HG02610 (cell line): ENCODE results near the gene PCDHGA1.

ENCODE experiments used
- ATAC-seq: cut with Tn5 transposase; IDR thresholded peaks from one replicate; pipeline ENCODE4 v1.9.1; 2021; ENCODE audit warnings: mild to moderate bottlenecking, moderate library complexity; ENCODE audit not compliant: unreplicated experiment

Gene PCDHGA1

DNA sequence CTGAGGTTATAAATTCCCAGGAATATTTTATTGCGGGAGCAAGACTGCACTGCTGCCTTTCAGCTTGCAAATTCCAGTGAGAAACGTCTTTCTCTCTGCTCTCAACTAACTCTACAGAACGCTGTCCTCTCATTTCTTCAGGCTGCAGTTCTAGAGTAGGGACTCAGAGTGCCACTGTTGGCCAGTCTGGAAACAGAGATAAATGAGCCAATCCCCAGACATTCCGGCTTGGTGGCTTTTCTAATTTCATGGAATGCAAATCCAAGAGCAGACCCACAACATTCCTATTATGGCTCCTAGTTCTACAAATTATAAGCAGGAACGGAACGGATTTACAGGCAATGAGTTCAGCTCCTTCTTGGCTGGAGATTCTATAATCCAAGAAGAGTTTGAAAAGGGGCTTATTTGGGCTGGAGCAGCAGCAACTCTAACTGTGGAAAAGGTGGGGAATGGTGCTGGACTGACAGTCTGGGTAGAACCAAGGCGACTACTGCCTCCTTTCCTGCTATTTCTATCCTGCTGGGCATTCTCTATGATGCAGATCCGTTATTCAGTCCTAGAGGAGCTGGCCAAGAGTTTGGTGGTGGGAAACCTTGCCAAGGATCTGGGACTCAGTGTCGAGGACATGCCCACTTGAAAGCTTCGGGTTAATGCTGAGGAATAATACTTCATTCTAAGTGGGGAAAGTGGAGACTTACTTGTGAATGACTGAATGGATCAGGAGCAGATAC lies 109.3 kb downstream of the PCDHGA1 start:
- no peak for ATAC-seq

DNA sequence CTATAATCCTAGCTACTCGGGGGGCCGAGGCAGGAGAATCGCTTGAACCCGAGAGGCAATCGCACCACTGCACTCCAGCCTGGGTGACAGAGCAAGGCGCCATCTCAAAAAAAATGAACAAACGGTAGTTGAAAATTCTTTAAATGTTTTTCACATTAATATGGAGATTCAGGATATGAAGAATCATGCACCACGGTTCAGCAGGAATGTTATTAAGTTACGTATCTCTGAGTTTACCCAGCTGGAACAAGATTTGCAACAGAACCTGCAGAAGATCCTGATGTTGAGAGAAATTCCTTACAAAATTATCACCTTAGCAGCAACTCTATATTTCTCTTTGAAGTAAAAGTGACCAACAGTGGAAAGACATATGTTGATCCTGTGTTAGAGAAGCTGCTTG lies 110.0 kb downstream of the PCDHGA1 start:
- ATAC-seq: no peak

DNA sequence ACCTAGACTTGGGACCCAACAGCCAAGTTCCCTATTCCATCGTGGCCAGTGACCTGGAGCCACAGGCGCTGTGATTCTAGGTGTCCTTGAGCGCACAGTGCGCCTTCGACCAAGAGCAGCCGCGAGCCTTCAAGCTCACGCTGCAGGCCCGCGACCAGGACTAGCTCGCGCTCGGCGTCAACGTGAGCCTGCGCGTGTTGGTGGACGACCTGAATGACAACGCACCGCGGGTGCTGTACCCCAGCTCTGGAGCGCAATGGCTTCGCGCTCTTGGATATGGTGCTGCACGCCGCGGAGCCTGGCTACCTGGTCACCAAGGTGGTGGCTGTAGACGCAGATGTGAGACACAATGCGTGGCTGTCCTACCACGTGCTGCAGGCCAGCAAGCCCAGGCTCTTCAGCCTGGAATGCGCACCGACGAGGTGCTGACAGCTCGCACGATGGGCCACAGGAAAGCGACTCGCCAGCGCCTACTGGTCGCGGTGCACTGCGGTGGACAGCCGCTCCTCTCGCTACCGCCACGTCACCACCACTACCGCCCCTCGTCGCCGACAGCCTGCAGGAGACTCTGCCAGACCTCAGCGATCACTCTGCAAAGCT lies 111.4 kb downstream of the PCDHGA1 start:
- ATAC-seq: no peak

DNA sequence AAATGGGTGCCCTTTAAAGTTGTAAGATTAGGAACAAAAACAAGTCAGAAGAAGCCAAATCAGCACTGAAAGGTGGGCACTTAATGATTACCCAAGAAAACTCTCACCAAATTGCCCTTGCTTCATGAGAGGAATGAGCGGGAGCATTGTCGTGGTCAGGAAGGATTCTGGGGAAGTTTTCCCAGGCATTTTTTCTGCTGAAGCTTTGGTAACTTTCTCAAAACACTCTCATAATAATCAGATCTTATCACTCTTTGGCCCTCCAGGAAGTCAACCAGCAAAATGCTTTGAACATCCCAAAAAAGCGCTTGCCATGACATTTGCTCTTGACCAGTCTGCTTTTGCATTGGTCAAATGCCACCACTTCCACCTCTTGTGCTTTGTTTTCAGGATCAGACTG lies 135.0 kb downstream of the PCDHGA1 start:
- ATAC-seq: no peak

DNA sequence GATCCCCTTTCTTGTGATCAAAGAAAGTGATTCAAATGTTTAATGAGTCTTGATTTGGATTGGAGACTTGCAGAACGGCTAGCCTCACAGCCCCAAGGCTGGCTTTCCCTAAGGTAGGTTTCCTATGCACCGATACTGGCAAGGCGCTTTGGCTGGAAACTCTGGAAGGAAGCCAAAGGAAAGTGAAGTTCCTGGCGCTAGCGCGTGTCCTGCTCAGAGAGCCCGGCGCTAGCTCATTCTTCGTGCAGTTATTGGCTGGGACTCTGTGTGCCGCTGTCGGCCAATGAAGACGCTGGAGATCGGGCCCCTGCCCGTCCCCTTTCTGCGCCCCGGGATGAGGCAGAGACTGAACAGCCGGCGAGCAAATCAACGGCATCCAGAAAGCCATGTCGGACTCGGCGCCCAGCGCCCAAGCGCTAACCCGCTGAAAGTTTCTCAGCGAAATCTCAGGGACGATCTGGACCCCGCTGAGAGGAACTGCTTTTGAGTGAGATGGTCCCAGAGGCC lies 145.4 kb downstream of the PCDHGA1 start, which contains the start of gene PCDHGC3:
TSS of gene PCDHGC3 (plus strand) at position 342 of the 507 bp plus-strand sequence. CDS start at position 493, 151 bp downstream.
- ATAC-seq: peak; percentile 95

DNA sequence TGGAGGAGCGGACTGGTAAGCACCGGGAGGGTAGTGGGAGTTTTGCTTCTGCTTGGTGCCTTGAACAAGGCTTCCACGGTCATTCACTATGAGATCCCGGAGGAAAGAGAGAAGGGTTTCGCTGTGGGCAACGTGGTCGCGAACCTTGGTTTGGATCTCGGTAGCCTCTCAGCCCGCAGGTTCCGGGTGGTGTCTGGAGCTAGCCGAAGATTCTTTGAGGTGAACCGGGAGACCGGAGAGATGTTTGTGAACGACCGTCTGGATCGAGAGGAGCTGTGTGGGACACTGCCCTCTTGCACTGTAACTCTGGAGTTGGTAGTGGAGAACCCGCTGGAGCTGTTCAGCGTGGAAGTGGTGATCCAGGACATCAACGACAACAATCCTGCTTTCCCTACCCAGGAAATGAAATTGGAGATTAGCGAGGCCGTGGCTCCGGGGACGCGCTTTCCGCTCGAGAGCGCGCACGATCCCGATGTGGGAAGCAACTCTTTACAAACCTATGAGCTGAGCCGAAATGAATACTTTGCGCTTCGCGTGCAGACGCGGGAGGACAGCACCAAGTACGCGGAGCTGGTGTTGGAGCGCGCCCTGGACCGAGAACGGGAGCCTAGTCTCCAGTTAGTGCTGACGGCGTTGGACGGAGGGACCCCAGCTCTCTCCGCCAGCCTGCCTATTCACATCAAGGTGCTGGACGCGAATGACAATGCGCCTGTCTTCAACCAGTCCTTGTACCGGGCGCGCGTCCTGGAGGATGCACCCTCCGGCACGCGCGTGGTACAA lies 146.0 kb downstream of the PCDHGA1 start:
- no peak for ATAC-seq

DNA sequence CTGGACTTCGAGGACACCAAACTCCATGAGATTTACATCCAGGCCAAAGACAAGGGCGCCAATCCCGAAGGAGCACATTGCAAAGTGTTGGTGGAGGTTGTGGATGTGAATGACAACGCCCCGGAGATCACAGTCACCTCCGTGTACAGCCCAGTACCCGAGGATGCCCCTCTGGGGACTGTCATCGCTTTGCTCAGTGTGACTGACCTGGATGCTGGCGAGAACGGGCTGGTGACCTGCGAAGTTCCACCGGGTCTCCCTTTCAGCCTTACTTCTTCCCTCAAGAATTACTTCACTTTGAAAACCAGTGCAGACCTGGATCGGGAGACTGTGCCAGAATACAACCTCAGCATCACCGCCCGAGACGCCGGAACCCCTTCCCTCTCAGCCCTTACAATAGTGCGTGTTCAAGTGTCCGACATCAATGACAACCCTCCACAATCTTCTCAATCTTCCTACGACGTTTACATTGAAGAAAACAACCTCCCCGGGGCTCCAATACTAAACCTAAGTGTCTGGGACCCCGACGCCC lies 146.8 kb downstream of the PCDHGA1 start:
- no peak for ATAC-seq

DNA sequence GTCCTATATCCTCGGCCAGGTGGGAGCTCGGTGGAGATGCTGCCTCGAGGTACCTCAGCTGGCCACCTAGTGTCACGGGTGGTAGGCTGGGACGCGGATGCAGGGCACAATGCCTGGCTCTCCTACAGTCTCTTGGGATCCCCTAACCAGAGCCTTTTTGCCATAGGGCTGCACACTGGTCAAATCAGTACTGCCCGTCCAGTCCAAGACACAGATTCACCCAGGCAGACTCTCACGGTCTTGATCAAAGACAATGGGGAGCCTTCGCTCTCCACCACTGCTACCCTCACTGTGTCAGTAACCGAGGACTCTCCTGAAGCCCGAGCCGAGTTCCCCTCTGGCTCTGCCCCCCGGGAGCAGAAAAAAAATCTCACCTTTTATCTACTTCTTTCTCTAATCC lies 147.5 kb downstream of the PCDHGA1 start:
- ATAC-seq: no peak

DNA sequence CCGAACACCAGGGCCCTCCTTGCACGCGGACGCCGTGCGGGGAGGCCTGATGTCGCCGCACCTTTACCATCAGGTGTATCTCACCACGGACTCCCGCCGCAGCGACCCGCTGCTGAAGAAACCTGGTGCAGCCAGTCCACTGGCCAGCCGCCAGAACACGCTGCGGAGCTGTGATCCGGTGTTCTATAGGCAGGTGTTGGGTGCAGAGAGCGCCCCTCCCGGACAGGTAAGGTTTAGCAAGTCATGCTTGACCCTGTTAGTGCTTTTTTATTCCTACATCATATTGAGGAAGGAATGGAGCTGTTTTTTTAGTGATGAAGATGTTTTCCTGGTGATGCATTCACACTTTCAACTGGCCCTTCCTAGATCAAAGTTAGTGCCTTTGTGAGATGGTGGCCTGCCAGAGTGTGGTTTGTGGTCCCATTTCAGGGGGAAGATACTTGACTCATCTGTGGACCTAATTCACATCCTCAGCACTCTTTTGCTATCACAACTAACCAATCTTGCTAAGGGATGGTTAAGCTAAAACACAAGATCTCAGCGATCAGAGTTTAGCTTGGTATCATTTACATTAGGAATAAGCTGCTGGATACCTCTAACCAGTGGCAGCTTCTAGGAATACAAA lies 148.1 kb downstream of the PCDHGA1 start:
- no peak for ATAC-seq

DNA sequence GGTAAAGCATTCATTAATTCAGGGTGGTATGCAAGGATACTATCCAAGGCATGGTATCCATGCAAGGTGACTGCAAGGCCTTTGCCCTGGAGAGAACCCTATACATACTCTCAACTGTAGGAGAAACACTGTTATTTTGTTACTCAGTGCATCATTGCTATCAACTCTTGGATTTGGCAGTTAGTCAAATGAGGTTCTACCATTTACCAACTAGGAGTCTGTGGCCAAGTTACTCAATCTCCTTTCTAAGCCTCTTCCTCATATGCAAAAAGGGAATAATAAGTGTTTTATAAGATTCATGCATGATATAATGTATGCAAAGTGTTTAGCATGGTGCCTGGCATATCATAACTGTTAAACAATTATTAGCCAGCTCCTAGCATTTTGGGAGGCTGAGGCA lies 149.5 kb downstream of the PCDHGA1 start:
- ATAC-seq: no peak

DNA sequence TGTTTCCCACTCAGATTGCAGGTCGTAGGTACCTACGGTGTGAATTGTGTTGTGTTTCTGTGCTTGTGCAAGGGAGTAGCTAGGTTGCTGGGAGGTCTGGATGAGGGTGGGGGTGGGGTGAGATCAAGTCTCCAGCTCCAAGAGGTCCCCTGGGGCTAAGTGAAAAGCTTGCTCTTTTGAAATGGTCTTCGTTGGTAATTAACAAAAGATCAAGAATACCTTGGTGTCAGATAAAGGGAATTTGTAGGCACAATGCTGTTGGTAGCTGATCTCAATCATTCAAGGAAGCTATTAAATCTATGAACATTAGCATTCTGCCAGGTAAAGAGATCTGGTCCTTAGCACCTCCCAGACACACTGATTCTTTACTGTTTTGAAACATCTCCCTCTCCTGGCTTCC lies 153.6 kb downstream of the PCDHGA1 start:
- no peak for ATAC-seq

DNA sequence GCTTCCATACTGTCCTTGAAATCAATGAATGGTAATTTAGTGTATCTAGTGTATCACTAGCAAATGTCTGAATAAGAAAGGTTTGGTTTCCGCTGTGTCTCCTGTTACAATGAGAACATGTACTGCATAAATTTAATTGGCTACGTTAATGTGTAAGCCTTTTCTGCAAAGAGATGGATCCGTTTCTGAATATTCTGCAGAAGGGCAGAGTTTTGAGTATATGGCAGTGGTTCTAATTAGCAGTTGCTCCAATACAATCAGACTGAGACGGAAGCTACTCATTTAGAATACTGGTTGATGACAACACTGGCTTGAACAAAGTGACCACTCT lies 154.0 kb downstream of the PCDHGA1 start:
- ATAC-seq: no peak

DNA sequence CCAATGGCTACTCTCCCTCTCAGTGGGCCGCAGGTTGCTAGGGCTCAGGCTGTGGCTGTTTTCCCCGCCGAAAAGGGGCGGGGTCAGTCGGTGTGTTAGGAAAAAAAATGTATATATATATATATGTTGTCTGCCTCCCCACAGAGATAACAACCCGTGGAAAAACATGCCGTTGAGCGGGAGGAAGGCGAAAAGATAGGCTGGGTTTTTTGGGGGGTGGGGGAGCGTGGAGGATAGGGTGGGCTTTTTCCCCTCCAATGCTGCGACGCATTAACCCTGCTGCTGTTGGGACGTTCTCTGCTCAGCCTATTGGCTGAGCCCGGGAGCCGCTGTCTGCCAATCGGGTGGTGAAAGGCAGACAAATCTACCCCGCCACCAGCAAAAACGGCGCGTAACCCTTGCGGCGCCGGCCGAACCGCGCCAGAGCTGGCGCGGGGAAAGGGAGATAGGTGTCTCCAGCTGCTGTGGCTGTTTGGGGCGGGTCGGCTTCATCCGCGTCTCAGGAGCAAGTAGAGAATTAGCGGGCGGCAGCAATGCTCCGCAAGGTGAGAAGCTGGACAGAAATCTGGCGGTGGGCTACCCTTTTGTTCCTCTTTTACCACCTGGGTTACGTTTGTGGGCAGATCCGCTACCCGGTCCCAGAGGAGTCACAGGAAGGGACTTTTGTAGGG lies 154.5 kb downstream of the PCDHGA1 start, which contains the start of gene PCDHGC4:
TSS of gene PCDHGC4 (plus strand) at position 390 of the 671 bp plus-strand sequence. CDS start at position 534, 144 bp downstream.
- no peak for ATAC-seq

DNA sequence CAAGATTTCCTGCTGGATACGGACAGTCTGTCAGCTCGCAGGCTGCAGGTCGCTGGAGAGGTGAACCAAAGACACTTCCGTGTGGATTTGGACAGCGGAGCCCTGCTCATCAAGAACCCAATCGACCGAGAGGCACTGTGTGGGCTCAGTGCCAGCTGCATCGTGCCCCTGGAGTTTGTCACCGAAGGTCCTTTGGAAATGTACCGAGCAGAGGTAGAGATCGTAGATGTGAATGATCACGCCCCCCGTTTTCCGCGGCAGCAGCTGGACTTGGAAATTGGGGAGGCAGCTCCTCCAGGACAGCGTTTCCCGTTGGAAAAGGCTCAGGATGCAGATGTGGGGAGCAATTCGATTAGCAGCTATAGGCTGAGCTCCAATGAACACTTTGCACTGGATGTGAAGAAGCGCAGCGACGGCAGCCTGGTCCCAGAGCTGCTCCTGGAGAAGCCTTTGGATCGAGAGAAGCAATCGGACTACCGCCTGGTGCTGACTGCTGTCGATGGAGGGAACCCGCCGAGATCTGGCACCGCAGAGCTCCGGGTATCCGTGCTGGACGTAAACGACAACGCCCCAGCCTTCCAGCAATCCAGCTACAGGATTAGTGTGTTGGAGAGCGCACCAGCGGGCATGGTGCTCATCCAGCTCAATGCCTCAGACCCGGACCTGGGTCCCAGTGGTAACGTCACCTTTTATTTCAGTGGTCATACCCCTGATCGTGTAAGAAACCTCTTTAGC lies 155.2 kb downstream of the PCDHGA1 start:
- no peak for ATAC-seq

DNA sequence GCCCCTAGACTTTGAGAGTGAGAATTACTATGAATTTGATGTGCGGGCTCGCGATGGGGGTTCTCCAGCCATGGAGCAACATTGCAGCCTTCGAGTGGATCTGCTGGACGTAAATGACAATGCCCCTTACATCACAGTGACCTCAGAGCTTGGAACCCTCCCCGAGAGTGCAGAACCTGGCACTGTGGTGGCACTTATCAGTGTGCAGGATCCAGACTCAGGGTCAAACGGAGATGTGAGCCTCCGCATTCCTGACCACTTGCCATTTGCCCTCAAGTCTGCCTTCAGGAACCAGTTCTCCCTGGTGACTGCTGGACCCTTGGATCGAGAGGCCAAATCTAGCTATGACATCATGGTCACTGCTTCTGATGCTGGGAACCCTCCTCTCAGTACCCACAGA lies 155.8 kb downstream of the PCDHGA1 start:
- ATAC-seq: no peak

DNA sequence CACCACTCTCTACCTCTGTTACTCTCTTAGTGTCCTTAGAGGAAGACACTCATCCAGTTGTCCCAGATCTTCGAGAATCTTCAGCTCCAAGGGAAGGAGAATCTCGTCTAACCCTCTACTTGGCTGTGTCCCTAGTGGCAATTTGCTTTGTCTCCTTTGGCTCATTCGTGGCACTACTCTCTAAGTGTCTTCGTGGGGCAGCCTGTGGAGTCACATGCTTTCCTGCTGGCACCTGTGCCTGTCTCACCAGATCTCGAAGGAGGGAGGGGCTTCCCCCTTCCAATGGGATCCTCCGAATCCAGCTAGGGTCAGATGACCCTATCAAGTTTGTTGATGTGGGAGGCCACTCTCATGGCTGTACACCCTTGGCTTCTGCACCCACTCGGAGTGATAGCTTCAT lies 156.8 kb downstream of the PCDHGA1 start:
- no peak for ATAC-seq

DNA sequence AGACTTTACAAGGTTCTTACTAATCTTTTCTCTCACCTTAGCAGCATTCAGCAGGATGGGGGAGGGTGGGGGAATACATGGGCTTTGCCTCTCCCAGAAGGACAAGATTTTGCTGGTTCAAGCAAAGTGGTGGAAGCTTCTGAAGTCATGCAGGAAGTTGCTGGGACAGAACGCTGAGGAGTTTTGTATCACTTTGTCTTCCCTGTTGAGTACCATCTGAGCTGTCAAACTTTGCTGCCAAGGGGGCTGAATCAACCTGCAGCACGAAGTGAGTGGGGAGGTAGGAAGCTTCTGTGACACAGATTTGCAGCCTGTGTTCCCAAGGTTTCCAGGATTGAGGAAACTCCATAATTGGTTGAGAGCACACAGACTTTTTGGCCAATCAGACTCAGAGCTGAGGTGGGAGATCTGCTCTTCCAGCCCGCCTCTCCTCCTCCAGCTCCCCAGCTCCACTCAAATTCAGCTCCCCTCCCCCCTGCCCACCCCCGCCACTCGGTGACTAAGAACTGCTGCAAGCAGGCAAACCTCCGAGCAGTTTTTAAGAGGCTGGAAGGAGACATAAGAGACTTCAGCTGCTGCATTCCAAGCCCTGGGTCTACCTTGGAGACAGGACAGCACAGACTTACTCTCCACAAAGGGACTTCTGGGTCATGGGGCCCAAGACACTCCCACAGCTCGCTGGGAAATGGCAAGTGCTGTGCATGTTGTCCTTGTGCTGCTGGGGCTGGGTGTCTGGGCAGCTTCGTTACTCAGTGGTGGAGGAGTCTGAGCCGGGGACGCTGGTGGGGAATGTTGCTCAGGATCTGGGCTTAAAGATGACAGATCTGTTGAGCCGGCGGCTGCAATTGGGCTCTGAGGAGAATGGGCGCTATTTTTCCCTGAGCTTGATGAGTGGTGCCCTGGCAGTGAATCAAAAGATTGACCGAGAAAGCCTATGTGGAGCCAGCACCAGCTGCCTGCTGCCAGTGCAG lies 158.6 kb downstream of the PCDHGA1 start, which contains the start of gene PCDHGC5:
TSS of gene PCDHGC5 (plus strand) at position 491 of the 971 bp plus-strand sequence. CDS start at position 651, 160 bp downstream.
- ATAC-seq: no peak

DNA sequence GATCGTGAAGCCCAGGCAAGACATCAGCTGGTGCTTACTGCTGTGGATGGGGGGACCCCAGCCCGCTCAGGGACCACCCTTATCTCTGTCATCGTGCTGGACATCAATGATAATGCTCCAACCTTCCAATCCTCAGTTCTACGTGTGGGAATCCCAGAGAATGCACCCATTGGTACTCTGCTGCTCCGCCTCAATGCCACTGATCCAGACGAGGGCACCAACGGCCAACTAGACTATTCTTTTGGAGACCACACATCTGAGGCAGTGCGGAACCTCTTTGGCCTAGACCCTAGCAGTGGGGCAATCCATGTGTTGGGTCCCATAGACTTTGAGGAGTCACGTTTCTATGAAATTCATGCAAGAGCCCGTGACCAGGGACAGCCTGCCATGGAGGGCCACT lies 159.5 kb downstream of the PCDHGA1 start:
- ATAC-seq: no peak
